HG02759 (cell line): ENCODE measurements around the gene RBM38.
A peak's percentile ranks its signal among the peaks of the same experiment; 100 is the strongest.

Experiments used
- ATAC-seq: cut with Tn5 transposase; IDR thresholded peaks from one replicate; pipeline ENCODE4 v1.9.1; 2021; ENCODE audit warnings: mild to moderate bottlenecking, moderate library complexity; ENCODE audit not compliant: unreplicated experiment

Gene RBM38

GRCh38 chr20:57389695-57390603, 1.2 kb upstream of the RBM38 start:
- no peak for ATAC-seq

- ATAC-seq: peak; percentile 12
Observed at GRCh38 chr20:57391439-57392301, 474 bp downstream of the RBM38 start.

- ATAC-seq: peak; percentile 17
Observed at GRCh38 chr20:57392512-57393271, 1.5 kb downstream of the RBM38 start.

- no peak for ATAC-seq
Observed at GRCh38 chr20:57393321-57394120, 2.3 kb downstream of the RBM38 start.

- ATAC-seq: no peak
Observed at GRCh38 chr20:57394121-57395082, 3.2 kb downstream of the RBM38 start.

GRCh38 chr20:57395111-57395966, 4.1 kb downstream of the RBM38 start:
- no peak for ATAC-seq

- no peak for ATAC-seq
Observed at GRCh38 chr20:57396212-57396983, 5.2 kb downstream of the RBM38 start.

GRCh38 chr20:57396984-57397692, 5.9 kb downstream of the RBM38 start:
- no peak for ATAC-seq

GRCh38 chr20:57397693-57398108, 6.5 kb downstream of the RBM38 start:
- ATAC-seq: no peak

GRCh38 chr20:57398231-57398821, 7.1 kb downstream of the RBM38 start:
- peak; percentile 61 for ATAC-seq

GRCh38 chr20:57398901-57399535, 7.8 kb downstream of the RBM38 start:
- ATAC-seq: no peak

- peak; percentile 49 for ATAC-seq
Observed at GRCh38 chr20:57399587-57400155, 8.5 kb downstream of the RBM38 start.

GRCh38 chr20:57400231-57400701, 9.1 kb downstream of the RBM38 start:
- no peak for ATAC-seq

GRCh38 chr20:57400821-57401564, 9.8 kb downstream of the RBM38 start:
- ATAC-seq: peak; percentile 31

- no peak for ATAC-seq
Observed at GRCh38 chr20:57401565-57401918, 10.3 kb downstream of the RBM38 start.
